Dermis blood vessel endothelial cell (primary cell): ENCODE results near the gene TBX4. TPM values are rescaled to one million over a fixed set of nuclear protein-coding genes. Genes with fewer than 3 reads are reported as not detected.
"Not testable (repeated sequence)": the region's sequence is repeated elsewhere in the genome, so short reads cannot be mapped to it uniquely, and the experiment has no call there.

Source experiments
- DNase-seq: peaks from one replicate; pipeline ENCODE4 v3.0.0; 2010
- total RNA-seq: library from RNA; depleted of rRNA; stranded (reverse); fragments of >200 nt; gene quantifications from 2 replicates; pipeline ENCODE4 v1.2.3, GENCODE V29; 2014

The TBX4 gene
- total RNA-seq, 1 donor from 2014 or later = not detected

GRCh38 chr17:61413661-61414126 lies 38.5 kb upstream of the TBX4 start:
- no peak for DNase-seq

- DNase-seq = no peak
Measured at GRCh38 chr17:61414141-61414935, 37.9 kb upstream of the TBX4 start.

GRCh38 chr17:61414936-61415251 lies 37.3 kb upstream of the TBX4 start:
- DNase-seq = no peak

GRCh38 chr17:61415374-61416210 lies 36.6 kb upstream of the TBX4 start:
- no peak for DNase-seq

DNA sequence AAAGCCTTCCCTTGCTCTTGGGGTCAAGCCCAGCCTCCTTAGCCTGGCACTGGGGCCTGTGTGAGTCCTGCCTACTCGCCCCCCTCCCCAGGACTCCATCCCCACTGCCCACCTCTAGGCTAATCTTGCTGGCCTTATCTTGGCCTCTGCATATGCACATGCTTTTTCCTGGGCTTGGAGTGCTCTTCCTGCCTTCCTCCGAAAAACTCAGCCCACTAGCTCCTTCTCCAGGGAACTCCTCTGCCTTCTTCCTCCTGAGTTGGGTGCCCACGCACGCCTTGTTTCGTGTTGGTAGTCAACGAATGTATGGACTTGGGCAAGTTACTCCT lies 36.0 kb upstream of the TBX4 start:
- no peak for DNase-seq

GRCh38 chr17:61416540-61417363 lies 35.5 kb upstream of the TBX4 start:
- DNase-seq = peak; percentile 87

DNA sequence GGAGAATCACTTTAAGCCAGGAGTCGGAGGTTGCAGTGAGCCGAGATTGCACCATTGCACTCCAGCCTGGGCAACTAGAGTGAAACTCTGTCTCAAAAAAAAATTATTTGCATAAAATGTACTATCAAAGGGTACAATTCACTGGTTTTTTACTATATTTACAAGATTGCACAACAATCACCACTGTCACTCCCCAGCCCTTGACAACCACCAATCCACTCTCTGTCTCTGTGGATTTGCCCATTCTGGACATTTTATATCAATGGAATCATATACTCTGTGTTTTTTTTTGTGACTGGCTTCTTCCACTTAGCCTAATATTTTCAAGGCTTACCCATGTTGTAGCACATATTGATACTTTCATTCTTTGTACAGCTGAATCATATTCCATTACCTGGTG lies 33.8 kb upstream of the TBX4 start:
- DNase-seq = no peak

- no peak for DNase-seq
Measured at GRCh38 chr17:61419496-61420046, 32.7 kb upstream of the TBX4 start.

GRCh38 chr17:61420052-61420451 lies 32.2 kb upstream of the TBX4 start:
- no peak for DNase-seq

- no peak for DNase-seq
Measured at GRCh38 chr17:61420745-61421398, 31.4 kb upstream of the TBX4 start.

DNA sequence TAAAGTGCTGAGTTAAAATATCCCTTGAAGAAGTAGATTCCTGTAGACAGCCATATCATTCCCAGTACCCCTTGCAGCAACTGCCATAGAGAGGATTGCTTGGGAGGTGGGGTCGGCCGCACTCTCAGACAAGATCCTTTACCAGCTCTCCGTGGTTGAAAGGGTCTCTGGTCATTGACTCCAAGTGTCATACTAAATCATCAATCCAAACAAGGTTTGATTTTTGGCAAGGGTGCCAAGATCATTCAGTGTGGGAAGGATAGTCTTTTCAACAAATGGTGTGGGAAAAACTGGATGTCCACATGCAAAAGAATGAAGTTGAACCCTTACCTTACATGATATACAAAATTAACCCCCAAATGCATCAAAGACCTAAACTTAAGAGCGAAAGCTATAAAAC lies 30.8 kb upstream of the TBX4 start:
- DNase-seq = no peak

GRCh38 chr17:61422116-61422799 lies 30.0 kb upstream of the TBX4 start:
- no peak for DNase-seq

- DNase-seq = no peak
Measured at GRCh38 chr17:61422869-61423268, 29.4 kb upstream of the TBX4 start.

DNA sequence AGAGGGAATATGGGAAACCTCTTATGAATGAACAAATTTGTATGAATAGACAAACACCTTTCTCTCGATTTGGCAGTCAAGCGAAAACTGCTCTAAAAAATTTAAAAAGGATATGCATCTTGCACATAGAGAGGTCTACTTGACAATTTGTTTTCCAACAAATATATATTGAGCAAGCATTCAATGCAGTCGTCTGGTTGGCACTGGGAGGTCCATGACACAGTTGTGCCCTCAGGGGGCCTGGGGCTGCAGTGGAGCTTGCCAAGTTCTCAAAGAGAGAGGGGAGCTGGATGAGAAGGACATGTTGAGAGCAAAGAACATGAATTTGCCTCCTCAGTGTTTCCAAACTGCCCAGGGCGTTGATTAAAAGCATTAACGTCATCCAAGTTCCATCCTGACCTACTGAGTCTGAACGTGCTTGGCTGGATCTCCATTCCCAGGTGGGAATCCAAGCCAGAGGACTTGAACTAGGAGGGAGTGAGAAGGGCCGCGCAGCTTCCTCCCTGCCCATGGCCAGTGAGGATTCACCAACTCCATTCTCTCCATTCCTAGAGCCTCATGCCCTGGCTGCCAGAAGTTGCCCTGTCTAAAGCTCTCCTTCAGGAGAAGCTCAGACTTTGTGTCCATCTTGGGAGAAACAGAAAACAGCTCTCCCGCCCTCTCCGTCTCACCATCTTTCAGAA lies 28.1 kb upstream of the TBX4 start:
- DNase-seq = no peak

- DNase-seq = no peak
Measured at GRCh38 chr17:61425682-61426481, 26.3 kb upstream of the TBX4 start.

GRCh38 chr17:61426482-61427304 lies 25.5 kb upstream of the TBX4 start:
- DNase-seq = no peak

- DNase-seq = no peak
Measured at GRCh38 chr17:61427567-61427966, 24.7 kb upstream of the TBX4 start.

GRCh38 chr17:61429274-61429673 lies 22.9 kb upstream of the TBX4 start:
- no peak for DNase-seq

DNA sequence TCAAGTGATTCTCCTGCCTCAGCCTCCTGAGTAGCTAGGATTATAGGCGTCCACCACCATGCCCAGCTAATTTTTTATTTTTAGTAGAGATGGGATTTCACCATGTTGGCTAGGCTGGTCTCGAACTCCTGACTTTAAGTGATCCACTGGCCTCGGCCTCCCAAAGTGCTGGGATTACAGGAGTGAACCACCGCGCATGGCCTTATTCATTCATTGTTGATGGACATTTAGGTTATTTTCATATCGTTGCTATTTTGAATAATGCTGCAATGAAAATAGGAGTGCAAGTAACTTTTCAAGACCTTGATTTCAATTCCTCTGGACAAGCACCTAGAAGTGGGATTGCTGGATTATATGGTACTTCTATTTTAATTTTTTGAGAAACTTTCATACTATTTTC lies 22.4 kb upstream of the TBX4 start:
- DNase-seq = not testable (repeated sequence)
